DOHH2 (cell line): ENCODE measurements around the gene MAN2B2.

Experiments
- H3F3A ChIP-seq: fragments of 200-600 bp; sonication (generic), shearing (Covaris generic); 2 replicates; pipeline ENCODE4 v1.6.0; 2016; ENCODE audit warnings: antibody characterized with exemption, mild to moderate bottlenecking; ENCODE audit not compliant: control insufficient read depth, insufficient read depth
- H3K27ac ChIP-seq: fragments of 200-600 bp; sonication (generic); 2 replicates; pipeline ENCODE4 v1.5.1; 2014; ENCODE audit warnings: low read depth, mild to moderate bottlenecking, low read length, moderate library complexity
- H3K27me3 ChIP-seq: fragments of 200-600 bp; sonication (generic); 2 replicates; pipeline ENCODE4 v1.6.1; 2014; ENCODE audit warnings: mild to moderate bottlenecking, low read length, mixed read lengths; ENCODE audit not compliant: control insufficient read depth
- H3K36me3 ChIP-seq: fragments of 200-600 bp; sonication (generic); 2 replicates; pipeline ENCODE4 v1.6.1; 2014; ENCODE audit warnings: mild to moderate bottlenecking, low read length, moderate library complexity, mixed read lengths; ENCODE audit not compliant: control insufficient read depth
- H3K4me1 ChIP-seq: fragments of 200-600 bp; sonication (generic); 2 replicates; pipeline ENCODE4 v1.6.1; 2014; ENCODE audit warnings: mild to moderate bottlenecking, low read length, mixed read lengths; ENCODE audit not compliant: control insufficient read depth
- H3K4me2 ChIP-seq: fragments of 200-600 bp; sonication (generic); 2 replicates; pipeline ENCODE4 v1.6.0; 2014; ENCODE audit warnings: mild to moderate bottlenecking, low read length, moderate library complexity
- H3K4me3 ChIP-seq: fragments of 200-600 bp; sonication (generic); 2 replicates; pipeline ENCODE4 v1.5.1; 2014; ENCODE audit warnings: mild to moderate bottlenecking, low read length, mixed read lengths
- H3K79me2 ChIP-seq: fragments of 200-600 bp; sonication (generic); 2 replicates; pipeline ENCODE4 v1.6.1; 2014; ENCODE audit warnings: mild to moderate bottlenecking, low read length, mixed read lengths; ENCODE audit not compliant: control insufficient read depth
- H3K9me2 ChIP-seq: fragments of 200-600 bp; sonication (generic); replicated peaks from 2 replicates; pipeline ENCODE4 v1.6.1; 2014; ENCODE audit warnings: mild to moderate bottlenecking, low read length, mixed read lengths; ENCODE audit not compliant: control insufficient read depth
- H3K9me3 ChIP-seq: fragments of 200-600 bp; sonication (generic); 2 replicates; pipeline ENCODE4 v1.6.1; 2014; ENCODE audit warnings: antibody characterized with exemption, low read length, mixed read lengths; ENCODE audit not compliant: control insufficient read depth, insufficient read depth
- H4K20me1 ChIP-seq: fragments of 200-600 bp; sonication (generic); 2 replicates; pipeline ENCODE4 v1.6.0; 2014; ENCODE audit warnings: low read depth, mild to moderate bottlenecking, antibody characterized with exemption, low read length, moderate library complexity; ENCODE audit not compliant: control insufficient read depth, insufficient read depth
- EZH2phosphoT487 ChIP-seq: fragments of 200-600 bp; sonication (generic); IDR thresholded peaks from 2 replicates; pipeline ENCODE4 v1.6.1; 2017; ENCODE audit warnings: borderline replicate concordance, mild to moderate bottlenecking, antibody characterized with exemption, low read length, moderate library complexity, mixed read lengths
- TF ChIP-seq, protein P1 (sequence below): fragments of 200-600 bp; sonication (generic); IDR thresholded peaks from one replicate; pipeline ENCODE4 v1.5.1; 2014; ENCODE audit warnings: antibody characterized with exemption, mild to moderate bottlenecking, low read depth, low read length; ENCODE audit not compliant: poor library complexity, severe bottlenecking

The MAN2B2 gene

DNA sequence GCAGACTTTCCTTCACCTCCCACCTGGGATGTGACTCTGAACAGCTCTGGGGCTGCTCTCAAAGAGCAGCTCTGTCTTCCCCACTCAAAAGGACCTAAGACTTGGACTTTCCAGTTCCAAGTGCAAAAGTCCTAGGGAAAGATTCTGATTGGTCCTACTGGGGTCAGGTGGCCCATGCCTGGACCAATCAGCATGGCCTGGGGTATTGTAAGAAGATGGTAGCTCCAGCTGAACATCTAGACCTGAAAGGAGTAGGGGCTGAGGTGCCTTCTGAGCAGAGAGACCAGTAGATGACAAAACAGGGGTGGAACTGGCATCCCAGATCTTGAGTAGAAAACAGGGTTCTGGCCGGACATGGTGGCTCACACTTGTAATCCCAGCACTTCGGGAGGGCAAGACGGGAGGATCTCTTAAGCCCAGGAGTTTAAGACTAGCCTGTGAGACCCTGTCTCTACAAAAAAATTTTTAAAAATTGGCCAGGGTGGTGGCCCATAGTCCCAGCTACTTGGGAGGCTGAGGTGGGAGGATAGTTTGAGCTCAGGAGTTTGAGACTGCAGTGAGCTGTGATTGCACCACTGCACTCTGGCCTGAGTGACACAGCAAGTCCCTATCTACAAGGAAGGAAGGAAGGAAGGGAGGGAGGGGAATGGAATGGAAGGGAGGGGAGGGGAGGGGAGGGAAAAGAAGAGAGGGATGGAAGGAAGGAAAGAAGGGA, 38.1 kb downstream of the MAN2B2 start:
- no peak overlapping the region for H3K27ac ChIP-seq
- H3K4me2 ChIP-seq: no peak overlapping the region
- TF ChIP-seq, protein P1, sequence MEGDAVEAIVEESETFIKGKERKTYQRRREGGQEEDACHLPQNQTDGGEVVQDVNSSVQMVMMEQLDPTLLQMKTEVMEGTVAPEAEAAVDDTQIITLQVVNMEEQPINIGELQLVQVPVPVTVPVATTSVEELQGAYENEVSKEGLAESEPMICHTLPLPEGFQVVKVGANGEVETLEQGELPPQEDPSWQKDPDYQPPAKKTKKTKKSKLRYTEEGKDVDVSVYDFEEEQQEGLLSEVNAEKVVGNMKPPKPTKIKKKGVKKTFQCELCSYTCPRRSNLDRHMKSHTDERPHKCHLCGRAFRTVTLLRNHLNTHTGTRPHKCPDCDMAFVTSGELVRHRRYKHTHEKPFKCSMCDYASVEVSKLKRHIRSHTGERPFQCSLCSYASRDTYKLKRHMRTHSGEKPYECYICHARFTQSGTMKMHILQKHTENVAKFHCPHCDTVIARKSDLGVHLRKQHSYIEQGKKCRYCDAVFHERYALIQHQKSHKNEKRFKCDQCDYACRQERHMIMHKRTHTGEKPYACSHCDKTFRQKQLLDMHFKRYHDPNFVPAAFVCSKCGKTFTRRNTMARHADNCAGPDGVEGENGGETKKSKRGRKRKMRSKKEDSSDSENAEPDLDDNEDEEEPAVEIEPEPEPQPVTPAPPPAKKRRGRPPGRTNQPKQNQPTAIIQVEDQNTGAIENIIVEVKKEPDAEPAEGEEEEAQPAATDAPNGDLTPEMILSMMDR: no peak
- no peak for TF ChIP-seq EZH2phosphoT487

DNA sequence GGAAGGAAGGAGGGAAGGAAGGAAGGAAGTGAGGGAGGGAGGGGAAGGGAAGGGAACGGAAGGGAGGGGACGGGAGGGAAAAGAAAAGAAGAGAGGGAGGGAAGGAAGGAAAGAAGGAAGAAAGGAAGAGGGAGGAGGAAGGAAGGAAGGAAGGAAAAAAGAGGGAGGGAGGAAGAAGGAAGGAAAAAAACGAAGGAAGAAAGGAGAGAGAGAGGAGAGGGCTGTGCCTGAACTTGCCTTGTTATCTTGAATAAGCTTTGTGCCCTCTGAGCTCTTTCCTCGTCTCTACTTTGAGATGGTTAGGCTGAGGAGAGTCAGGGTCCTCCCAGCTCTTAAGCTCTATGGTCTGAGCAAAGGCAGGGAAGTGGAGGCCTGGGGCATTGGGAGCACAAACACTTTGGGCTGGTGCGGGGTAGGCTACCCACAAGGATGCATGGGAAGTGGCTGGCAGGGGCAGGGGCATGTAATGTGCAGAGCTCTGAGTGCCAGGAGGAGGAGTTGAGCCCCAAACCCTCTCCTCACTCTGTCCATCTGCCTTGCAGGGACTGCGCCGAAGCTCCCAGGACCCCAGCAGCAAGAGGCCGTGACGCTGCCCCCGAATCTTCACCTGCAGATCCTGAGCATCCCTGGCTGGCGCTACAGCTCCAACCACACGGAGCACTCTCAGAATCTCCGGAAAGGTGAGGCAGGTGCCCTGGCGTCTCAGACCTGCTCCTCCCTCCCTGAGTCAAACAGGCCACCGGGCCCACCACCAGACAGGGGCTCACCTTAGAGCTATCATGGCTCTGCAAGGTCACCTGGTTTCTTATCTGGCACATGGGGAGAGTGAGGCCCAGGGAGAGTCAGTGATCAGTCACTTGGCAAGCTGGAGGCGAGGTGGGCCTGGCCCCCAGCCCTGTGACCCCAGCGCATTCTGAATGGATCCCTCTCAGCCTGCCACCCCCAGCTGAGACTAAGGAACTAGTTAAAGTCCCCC, 39.0 kb downstream of the MAN2B2 start:
- Histone ChIP-seq H3K36me3 (peaks cover 5% of the 10 kb centered on the region; the same call in 1 of the 2 replicates), H3K27ac (no peak overlapping the region), H3K79me2 (no peaks in the 10 kb centered on the region), H3K9me2 (no peaks in the 10 kb centered on the region), H4K20me1 (no peaks in the 10 kb centered on the region), H3K27me3 (no peaks in the 10 kb centered on the region), H3K4me3 (no peak overlapping the region), H3K9me3 (no peaks in the 10 kb centered on the region), H3K4me1 (no peaks in the 10 kb centered on the region), H3K4me2 (no peak overlapping the region), H3F3A (no peaks in the 10 kb centered on the region)
- TF ChIP-seq, protein P1: no peak
- TF ChIP-seq EZH2phosphoT487: no peak

More for the DNA sequence above, 38.1 kb downstream of the MAN2B2 start:
- no peaks in the 10 kb centered on the region for H4K20me1 ChIP-seq
- H3K27me3 ChIP-seq: no peaks in the 10 kb centered on the region
- H3K4me1 ChIP-seq: no peaks in the 10 kb centered on the region
- no peaks in the 10 kb centered on the region for H3K9me2 ChIP-seq
- H3K79me2 ChIP-seq: no peaks in the 10 kb centered on the region
- H3K36me3 ChIP-seq: peaks cover 5% of the 10 kb centered on the region; the same call in 1 of the 2 replicates
- no peaks in the 10 kb centered on the region for H3K9me3 ChIP-seq
- no peak overlapping the region for H3K4me3 ChIP-seq
- no peaks in the 10 kb centered on the region for H3F3A ChIP-seq

DNA sequence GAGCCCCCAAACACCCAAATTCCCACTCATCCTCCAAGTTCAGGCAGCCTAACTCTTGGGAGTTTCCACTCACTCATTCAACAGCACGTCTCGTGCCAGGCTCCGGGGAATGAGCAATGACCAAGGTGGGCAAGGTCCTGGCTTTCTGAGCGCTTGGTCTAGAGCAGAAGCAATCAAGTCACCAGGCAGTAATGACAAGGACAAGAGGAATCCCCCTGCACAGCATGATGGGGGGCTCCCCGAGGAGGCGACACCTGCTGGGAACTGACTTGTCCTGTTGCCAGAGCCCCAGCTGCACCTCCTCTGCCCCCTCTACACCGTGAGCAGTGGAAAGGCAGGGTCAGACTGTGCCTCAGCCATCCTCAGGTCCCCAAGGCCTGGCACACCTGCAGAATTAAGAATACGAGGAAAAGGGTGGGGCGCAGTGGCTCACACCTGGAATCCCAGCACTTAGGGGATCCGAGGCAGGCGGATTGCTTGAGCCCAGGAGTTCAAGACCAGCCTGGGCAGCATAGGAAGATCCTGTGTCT, 39.8 kb downstream of the MAN2B2 start:
- no peaks in the 10 kb centered on the region for H3K4me1 ChIP-seq
- no peaks in the 10 kb centered on the region for H3K9me3 ChIP-seq
- no peaks in the 10 kb centered on the region for H4K20me1 ChIP-seq
- peaks cover 5% of the 10 kb centered on the region; the same call in 1 of the 2 replicates for H3K36me3 ChIP-seq
- H3K27ac ChIP-seq: no peak overlapping the region
- TF ChIP-seq EZH2phosphoT487: no peak
- TF ChIP-seq, protein P1: no peak
- no peaks in the 10 kb centered on the region for H3K27me3 ChIP-seq
- H3K4me3 ChIP-seq: no peak overlapping the region
- H3K9me2 ChIP-seq: no peaks in the 10 kb centered on the region
- H3K4me2 ChIP-seq: no peak overlapping the region
- H3K79me2 ChIP-seq: no peaks in the 10 kb centered on the region
- no peaks in the 10 kb centered on the region for H3F3A ChIP-seq
